HCT116 (cell line): ENCODE measurements around the gene AGGF1. TPM values are rescaled to one million over a fixed set of nuclear protein-coding genes. Genes with fewer than 3 reads are reported as not detected.

ENCODE experiments used
- ATAC-seq: fragments of 200-7000 bp; cut with Tn5 transposase; 2 replicates; pipeline ENCODE4 v1.9.1; 2020; ENCODE audit warnings: mild to moderate bottlenecking, moderate library complexity
- BruUV-seq: library from RNA; stranded (reverse); fragments of 400-500 nt; replicated peaks from 2 replicates; lab custom pipeline; 2021; lab: Mats Ljungman, UMichigan
- CTCF ChIA-PET: fragments of 300-600 bp; sonication (Branson Sonifier 250); formaldehyde crosslinking; loops from one replicate; lab custom pipeline; 2021; ENCODE audit warnings: antibody characterized with exemption; lab: Charles Lee
- POLR2A ChIA-PET: fragments of 300-600, 350-600 bp; sonication (Branson Sonifier 250); formaldehyde crosslinking; loops from one replicate; lab custom pipeline; 2021; ENCODE audit warnings: antibody characterized with exemption; lab: Charles Lee
- RAD21 ChIA-PET, 2 experiments: fragments of 300-600 bp; sonication (Branson Sonifier 250); formaldehyde crosslinking; loops; one replicate each; lab custom pipeline; 2023; ENCODE audit warnings: low total read pairs in 2 of 2; ENCODE audit not compliant: uncharacterized antibody in 2 of 2, unreplicated experiment in 2 of 2, low non-redundant PET in 1 of 2; lab: Charles Lee
- DNase-seq: peaks from one replicate; pipeline ENCODE4 v3.0.0-alpha.2; 2010; ENCODE audit warnings: low read depth, low spot score
- H2AFZ ChIP-seq: fragments of 200-600 bp; shearing (Covaris generic), sonication (generic); 2 replicates; pipeline ENCODE4 v1.6.1; 2017; ENCODE audit warnings: low read depth, mixed run types, mixed read lengths, antibody characterized with exemption, low read length; ENCODE audit not compliant: poor library complexity, severe bottlenecking
- H3K27ac ChIP-seq: 2 replicates; pipeline ENCODE4 v1.5.1; 2012; ENCODE audit warnings: low read depth, low read length
- H3K27me3 ChIP-seq: fragments of 200-600 bp; sonication (generic); 2 replicates; pipeline ENCODE4 v1.6.1; 2016; ENCODE audit warnings: mixed run types, low read length, mixed read lengths; ENCODE audit not compliant: insufficient read depth
- H3K36me3 ChIP-seq, 2 experiments: fragments of 200-500 bp in 1 of 2; fragments of 200-600 bp in 1 of 2; sonication (Bioruptor generic) in 1 of 2; sonication (generic) in 1 of 2; 2 replicates each; pipeline versions ENCODE4 v1.5.1 to v1.6.1; 2014 to 2016; ENCODE audit warnings: low read length in 2 of 2, inconsistent platforms in 1 of 2, mixed read lengths in 1 of 2, mixed run types in 1 of 2; ENCODE audit not compliant: insufficient read depth in 2 of 2, control insufficient read depth in 1 of 2
- H3K4me1 ChIP-seq, 2 experiments: fragments of 200-600 bp in 1 of 2; sonication (generic) in 1 of 2; 2 replicates each; pipeline versions ENCODE4 v1.5.1 to v1.6.1; 2012 to 2017; ENCODE audit warnings: low read length in 2 of 2, inconsistent platforms in 1 of 2, mild to moderate bottlenecking in 1 of 2, mixed read lengths in 1 of 2, mixed run types in 1 of 2, moderate library complexity in 1 of 2; ENCODE audit not compliant: insufficient read depth in 2 of 2, control insufficient read depth in 1 of 2
- H3K4me2 ChIP-seq: fragments of 200-600 bp; sonication (generic); 2 replicates; pipeline ENCODE4 v1.6.1; 2017; ENCODE audit warnings: mixed run types, low read length, mixed read lengths
- H3K4me3 ChIP-seq, 2 experiments: fragments of 200-600 bp in 1 of 2; sonication (generic) in 1 of 2; replicated peaks in 1 of 2; 2 replicates each; pipeline ENCODE4 v1.5.1; 2011 to 2016; ENCODE audit warnings: low read length in 2 of 2, control low read depth in 1 of 2, low read depth in 1 of 2, mild to moderate bottlenecking in 1 of 2, mixed read lengths in 1 of 2, mixed run types in 1 of 2
- H3K79me2 ChIP-seq: fragments of 200-600 bp; sonication (generic); 2 replicates; pipeline ENCODE4 v1.6.1; 2017; ENCODE audit warnings: mild to moderate bottlenecking, mixed run types, low read length, moderate library complexity, mixed read lengths; ENCODE audit not compliant: insufficient read depth
- H3K9ac ChIP-seq: fragments of 200-600 bp; sonication (generic); 2 replicates; pipeline ENCODE4 v1.6.1; 2016; ENCODE audit warnings: low read length, mixed read lengths
- H3K9me2 ChIP-seq: fragments of 200-600 bp; sonication (generic), shearing (Covaris generic); 2 replicates; pipeline ENCODE4 v1.6.1; 2017; ENCODE audit warnings: mixed run types, mild to moderate bottlenecking, moderate library complexity; ENCODE audit not compliant: insufficient read depth
- H3K9me3 ChIP-seq, 2 experiments: fragments of 200-500 bp in 1 of 2; fragments of 200-600 bp in 1 of 2; sonication (Bioruptor generic) in 1 of 2; sonication (generic) in 1 of 2; 2 replicates each; pipeline ENCODE4 v1.6.1; 2014 to 2017; ENCODE audit warnings: low read length in 2 of 2, mixed read lengths in 2 of 2, inconsistent platforms in 1 of 2, low read depth in 1 of 2, mild to moderate bottlenecking in 1 of 2, mixed run types in 1 of 2, moderate library complexity in 1 of 2; ENCODE audit not compliant: control insufficient read depth in 1 of 2, insufficient read depth in 1 of 2
- H4K20me1 ChIP-seq: fragments of 200-600 bp; sonication (generic), shearing (Covaris generic); 2 replicates; pipeline ENCODE4 v1.6.1; 2017; ENCODE audit warnings: mixed run types, mild to moderate bottlenecking, moderate library complexity; ENCODE audit not compliant: insufficient read depth
- EGR1 ChIP-seq: IDR thresholded peaks from 2 replicates; pipeline ENCODE4 v1.6.1; 2012; ENCODE audit warnings: low read depth
- ELF1 ChIP-seq: IDR thresholded peaks from 2 replicates; pipeline ENCODE4 v1.6.1; 2012; ENCODE audit warnings: low read depth, borderline replicate concordance
- EZH2 ChIP-seq: fragments of 200-600 bp; sonication (generic); IDR thresholded peaks from 2 replicates; pipeline ENCODE4 v1.6.1; 2017; ENCODE audit warnings: antibody characterized with exemption, mixed run types
- FOSL1 ChIP-seq: IDR thresholded peaks from 2 replicates; pipeline ENCODE4 v1.6.1; 2012; ENCODE audit warnings: low read depth
- JUND ChIP-seq: IDR thresholded peaks from 2 replicates; pipeline ENCODE4 v1.6.1; 2012
- POLR2A ChIP-seq: IDR thresholded peaks from 2 replicates; pipeline ENCODE4 v1.7.0; 2011; ENCODE audit warnings: borderline replicate concordance; ENCODE audit not compliant: insufficient read depth, insufficient read length; ENCODE audit errors: extremely low read depth
- POLR2AphosphoS5 ChIP-seq: IDR thresholded peaks from 2 replicates; pipeline ENCODE4 v1.6.1; 2011; ENCODE audit warnings: mild to moderate bottlenecking, low read depth, low read length, moderate library complexity
- SIN3A ChIP-seq: IDR thresholded peaks from 2 replicates; pipeline ENCODE4 v1.6.1; 2012; ENCODE audit warnings: low read depth
- SP1 ChIP-seq: IDR thresholded peaks from 2 replicates; pipeline ENCODE4 v1.6.1; 2012; ENCODE audit warnings: low read depth
- SRF ChIP-seq: IDR thresholded peaks from 2 replicates; pipeline ENCODE4 v1.6.1; 2012; ENCODE audit warnings: low read depth
- YY1 ChIP-seq: IDR thresholded peaks from 2 replicates; pipeline ENCODE4 v1.6.1; 2011; ENCODE audit warnings: low read length, low read depth, moderate library complexity, mild to moderate bottlenecking; ENCODE audit not compliant: insufficient replicate concordance; ENCODE audit errors: extremely low read depth
- intact Hi-C: fragments of 100-400 bp; cut with micrococcal nuclease; formaldehyde crosslinking; loops from 2 replicates; pipeline ENCODE4 v1.10.0; 2022
- total RNA-seq: library from RNA; stranded (reverse); gene quantifications from one replicate; pipeline ENCODE4 v1.2.1, GENCODE V29; 2021; ENCODE audit not compliant: unreplicated experiment
- TF ChIP-seq, protein P1 (sequence below), 3 experiments: fragments of 200-600 bp in 1 of 3; sonication (generic) in 1 of 3; IDR thresholded peaks in 2 of 3; conservative IDR thresholded peaks in 1 of 3; 2 replicates each; pipeline ENCODE4 v1.5.1; 2012 to 2017; ENCODE audit warnings: low read depth in 2 of 3, low read length in 2 of 3, antibody characterized with exemption in 1 of 3, borderline replicate concordance in 1 of 3, control low read depth in 1 of 3, mild to moderate bottlenecking in 1 of 3, mixed read lengths in 1 of 3, mixed run types in 1 of 3, moderate library complexity in 1 of 3; ENCODE audit not compliant: insufficient read depth in 1 of 3
- TF ChIP-seq, protein P2 (sequence below): IDR thresholded peaks from 2 replicates; pipeline ENCODE4 v1.6.1; 2012
- TF ChIP-seq, protein P3 (sequence below): IDR thresholded peaks from 2 replicates; pipeline ENCODE4 v1.6.1; 2012

Gene AGGF1
- total RNA-seq, 1 experiment from 2014 or later, result 22.2 TPM

DNA sequence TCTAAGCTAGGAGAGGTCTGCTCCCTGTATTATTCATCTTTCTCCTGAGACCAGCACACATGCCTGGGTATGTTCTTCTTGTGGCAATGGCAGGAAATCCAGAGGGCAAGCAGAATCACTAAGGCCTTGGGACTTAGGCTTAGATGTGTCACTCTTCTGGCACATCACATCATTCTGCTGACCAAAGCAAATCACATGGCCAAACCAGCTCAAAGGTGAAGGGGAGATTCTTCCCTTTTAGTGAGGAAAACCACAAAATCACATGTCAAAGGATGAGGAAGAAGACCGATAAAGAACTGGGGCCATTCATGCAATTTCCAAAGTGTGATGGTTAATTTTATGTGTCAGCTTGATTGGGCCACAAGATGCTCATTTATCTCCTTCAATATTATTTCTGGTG lies 5.7 kb upstream of the AGGF1 start:
- POLR2A ChIA-PET, result no interaction called here
- CTCF ChIA-PET, result interaction anchor here (1.5 kb wide), 1 partner anchor 9 kb away, joined by 4 read pairs; no protein-coding TSS in a partner anchor
- no TSS peak for BruUV-seq

DNA sequence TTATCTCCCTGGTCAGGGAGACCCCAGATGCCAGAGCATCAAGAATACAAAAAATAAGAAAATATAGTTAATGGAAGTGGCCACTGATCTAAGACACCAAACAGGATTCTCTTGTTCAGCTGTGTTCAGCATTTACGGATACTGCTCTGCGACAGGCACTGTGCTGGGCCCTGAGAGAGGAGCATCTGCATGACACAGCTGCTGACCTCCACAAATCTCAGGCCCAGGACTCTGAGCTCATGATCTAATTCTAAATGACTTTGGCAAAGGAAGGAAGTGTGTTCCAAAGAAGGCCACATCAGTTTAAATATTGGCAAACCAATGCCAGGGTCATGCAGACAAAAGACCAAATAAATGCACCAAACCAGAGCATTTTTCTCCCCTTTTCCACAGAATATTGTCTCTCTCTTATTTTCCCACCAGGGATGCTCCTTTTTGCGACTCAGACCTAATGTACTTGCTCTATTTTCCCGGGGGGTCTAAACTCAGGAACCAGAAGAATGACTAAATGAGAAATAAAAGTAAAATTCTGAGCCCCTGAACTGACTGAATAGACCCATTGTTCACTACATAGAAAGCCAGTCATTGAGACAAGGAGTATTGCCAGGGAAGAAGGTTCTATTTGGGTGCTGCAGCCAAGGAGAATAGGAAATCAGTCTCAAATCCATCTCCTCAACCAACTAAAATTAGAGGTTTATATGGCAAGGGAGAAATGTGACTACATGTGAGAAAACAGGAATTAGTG lies 1.4 kb upstream of the AGGF1 start:
- RAD21 ChIA-PET, result no interaction called here
- no peaks in the 10 kb centered on the region for H3K27me3 ChIP-seq
- H3K9ac ChIP-seq, result no peak overlapping the region
- H3K9me2 ChIP-seq, result no peaks in the 10 kb centered on the region
- H4K20me1 ChIP-seq, result no peaks in the 10 kb centered on the region
- H3K4me1 ChIP-seq, result peaks cover 9 to 18% of the 10 kb centered on the region in 2 experiments; a peak in 3 of 4 replicates
- H3K36me3 ChIP-seq, result 0 out of 4 replicates have a peak, but pooled peaks cover 0 to 6% of the 10 kb centered on the region in 2 experiments
- no peak overlapping the region for H3K27ac ChIP-seq
- peaks cover 3 to 19% of the 10 kb centered on the region in 2 experiments; a peak in 2 of 4 replicates for H3K9me3 ChIP-seq
- ATAC-seq (no peak), DNase-seq (no peak)
- peaks cover 27% of the 10 kb centered on the region for H3K79me2 ChIP-seq
- no peak overlapping the region for H3K4me3 ChIP-seq
- CTCF ChIA-PET, result no interaction called here
- peak overlapping the region; percentile 96 for H2AFZ ChIP-seq
- POLR2A ChIA-PET, result no interaction called here
- intact Hi-C loops, result no loop called here
- BruUV-seq, result no TSS peak
- no peak overlapping the region for H3K4me2 ChIP-seq
- TF ChIP-seq SRF (no peak), SIN3A (no peak), JUND (no peak), ELF1 (no peak), YY1 (no peak), SP1 (no peak), POLR2AphosphoS5 (no peak), POLR2A (no peak), EZH2 (no peak)
- TF ChIP-seq, protein P1, sequence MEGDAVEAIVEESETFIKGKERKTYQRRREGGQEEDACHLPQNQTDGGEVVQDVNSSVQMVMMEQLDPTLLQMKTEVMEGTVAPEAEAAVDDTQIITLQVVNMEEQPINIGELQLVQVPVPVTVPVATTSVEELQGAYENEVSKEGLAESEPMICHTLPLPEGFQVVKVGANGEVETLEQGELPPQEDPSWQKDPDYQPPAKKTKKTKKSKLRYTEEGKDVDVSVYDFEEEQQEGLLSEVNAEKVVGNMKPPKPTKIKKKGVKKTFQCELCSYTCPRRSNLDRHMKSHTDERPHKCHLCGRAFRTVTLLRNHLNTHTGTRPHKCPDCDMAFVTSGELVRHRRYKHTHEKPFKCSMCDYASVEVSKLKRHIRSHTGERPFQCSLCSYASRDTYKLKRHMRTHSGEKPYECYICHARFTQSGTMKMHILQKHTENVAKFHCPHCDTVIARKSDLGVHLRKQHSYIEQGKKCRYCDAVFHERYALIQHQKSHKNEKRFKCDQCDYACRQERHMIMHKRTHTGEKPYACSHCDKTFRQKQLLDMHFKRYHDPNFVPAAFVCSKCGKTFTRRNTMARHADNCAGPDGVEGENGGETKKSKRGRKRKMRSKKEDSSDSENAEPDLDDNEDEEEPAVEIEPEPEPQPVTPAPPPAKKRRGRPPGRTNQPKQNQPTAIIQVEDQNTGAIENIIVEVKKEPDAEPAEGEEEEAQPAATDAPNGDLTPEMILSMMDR (IDR thresholded peaks at IDR 0.05 in 2 of 3, conservative IDR thresholded peaks at IDR 0.05 in 1 of 3; ENCODE audit: borderline replicate concordance in 1 of 3, insufficient read depth in 1 of 3, low read depth in 2 of 3, low read length in 2 of 3), result no peak
- TF ChIP-seq, protein P2, sequence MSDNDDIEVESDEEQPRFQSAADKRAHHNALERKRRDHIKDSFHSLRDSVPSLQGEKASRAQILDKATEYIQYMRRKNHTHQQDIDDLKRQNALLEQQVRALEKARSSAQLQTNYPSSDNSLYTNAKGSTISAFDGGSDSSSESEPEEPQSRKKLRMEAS, result no peak
- TF ChIP-seq, protein P3, sequence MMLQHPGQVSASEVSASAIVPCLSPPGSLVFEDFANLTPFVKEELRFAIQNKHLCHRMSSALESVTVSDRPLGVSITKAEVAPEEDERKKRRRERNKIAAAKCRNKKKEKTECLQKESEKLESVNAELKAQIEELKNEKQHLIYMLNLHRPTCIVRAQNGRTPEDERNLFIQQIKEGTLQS, result no peak

More for the DNA sequence above, 5.7 kb upstream of the AGGF1 start:
- Histone ChIP-seq H3K79me2 (no peaks in the 10 kb centered on the region), H3K36me3 (0 out of 4 replicates have a peak, but pooled peaks cover 0 to 6% of the 10 kb centered on the region in 2 experiments), H2AFZ (no peak overlapping the region), H3K9ac (no peak overlapping the region)
- intact Hi-C loops, result no loop called here
- TF ChIP-seq ELF1 (no peak), FOSL1 (no peak), EGR1 (no peak), JUND (no peak), POLR2AphosphoS5 (no peak), SP1 (no peak)
- TF ChIP-seq, all 23 proteins: peak for 0
- Histone ChIP-seq H3K27me3 (no peaks in the 10 kb centered on the region), H3K9me2 (no peaks in the 10 kb centered on the region), H3K4me1 (peaks cover 0 to under 1% of the 10 kb centered on the region in 2 experiments; a peak in 1 of 4 replicates), H4K20me1 (no peaks in the 10 kb centered on the region), H3K4me3 (no peak overlapping the region), H3K4me2 (no peak overlapping the region), H3K27ac (no peak overlapping the region), H3K9me3 (peaks cover 3 to 14% of the 10 kb centered on the region in 2 experiments; a peak in 2 of 4 replicates)
- no peak for DNase-seq
- no peak for ATAC-seq
- RAD21 ChIA-PET, result no interaction called here
